KMS-11 (cell line): Measurements from ENCODE around the gene ISX.
"Not testable (repeated sequence)": the region's sequence is repeated elsewhere in the genome, so short reads cannot be mapped to it uniquely, and the experiment has no call there.

ENCODE experiments used
- H2AFZ ChIP-seq: fragments of 200-600 bp; sonication (generic); 2 replicates; pipeline ENCODE4 v1.6.1; 2016; ENCODE audit warnings: antibody characterized with exemption, mixed run types, low read depth
- H3K27ac ChIP-seq: fragments of 200-600 bp; sonication (generic); 2 replicates; pipeline ENCODE4 v1.6.1; 2016; ENCODE audit warnings: mild to moderate bottlenecking, mixed run types
- H3K27me3 ChIP-seq: fragments of 200-600 bp; sonication (generic); 2 replicates; pipeline ENCODE4 v1.6.1; 2017; ENCODE audit warnings: mild to moderate bottlenecking, low read depth, mixed run types, moderate library complexity; ENCODE audit not compliant: insufficient read depth
- H3K36me3 ChIP-seq: fragments of 200-600 bp; sonication (generic); 2 replicates; pipeline ENCODE4 v1.6.1; 2017; ENCODE audit warnings: mild to moderate bottlenecking, mixed run types; ENCODE audit not compliant: insufficient read depth
- H3K4me1 ChIP-seq: fragments of 200-600 bp; sonication (generic); 2 replicates; pipeline ENCODE4 v1.6.1; 2016; ENCODE audit warnings: mild to moderate bottlenecking, low read depth, mixed run types; ENCODE audit not compliant: poor library complexity, severe bottlenecking
- H3K4me2 ChIP-seq: fragments of 200-600 bp; sonication (generic); 2 replicates; pipeline ENCODE4 v1.7.0; 2016; ENCODE audit warnings: mild to moderate bottlenecking, mixed run types
- H3K4me3 ChIP-seq: fragments of 200-600 bp; sonication (generic); IDR thresholded peaks from 2 replicates; pipeline ENCODE4 v1.6.1; 2017; ENCODE audit warnings: low read depth, low read length, mixed read lengths; ENCODE audit not compliant: insufficient read depth
- H3K79me2 ChIP-seq: fragments of 200-600 bp; sonication (generic); 2 replicates; pipeline ENCODE4 v1.6.1; 2016; ENCODE audit warnings: low read depth, mixed run types; ENCODE audit not compliant: insufficient read depth
- H3K9ac ChIP-seq: fragments of 200-600 bp; sonication (generic); 2 replicates; pipeline ENCODE4 v1.6.1; 2016; ENCODE audit warnings: mild to moderate bottlenecking, mixed run types
- H4K20me1 ChIP-seq: fragments of 200-600 bp; sonication (generic); 2 replicates; pipeline ENCODE4 v1.6.1; 2016; ENCODE audit warnings: mild to moderate bottlenecking, mixed run types; ENCODE audit not compliant: insufficient read depth
- TF ChIP-seq, protein P1 (sequence below): fragments of 200-600 bp; sonication (generic); conservative IDR thresholded peaks from 2 replicates; pipeline ENCODE4 v1.6.1; 2017; ENCODE audit warnings: low read depth, mild to moderate bottlenecking, antibody characterized with exemption, low read length, moderate library complexity, mixed read lengths

ISX gene

DNA sequence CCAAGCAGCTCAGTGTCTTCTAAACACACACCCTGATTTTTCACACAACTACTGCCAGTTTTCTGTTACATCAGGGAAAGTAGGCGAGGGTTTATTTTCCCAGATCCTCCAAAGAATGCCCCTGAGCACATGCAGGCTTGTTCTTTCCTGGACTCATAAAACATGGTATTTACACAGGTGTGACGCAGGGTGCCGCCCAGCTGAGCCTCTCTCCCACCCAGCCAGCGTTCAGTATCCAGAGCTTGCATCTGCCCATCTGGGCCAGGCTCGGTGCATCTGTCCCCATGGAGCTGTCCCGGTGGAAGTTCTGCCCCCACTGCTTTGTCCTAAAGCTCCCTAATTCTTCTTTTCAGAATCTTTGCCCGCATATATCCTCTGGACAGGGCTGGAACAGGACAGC is 44.8 kb upstream of the ISX start:
- Histone ChIP-seq H3K36me3 (no peaks in the 10 kb centered on the region), H3K27ac (no peak overlapping the region), H4K20me1 (no peaks in the 10 kb centered on the region), H3K27me3 (no peaks in the 10 kb centered on the region), H3K4me3 (no peak overlapping the region), H3K9ac (no peak overlapping the region), H3K79me2 (no peaks in the 10 kb centered on the region), H2AFZ (no peak overlapping the region), H3K4me1 (no peaks in the 10 kb centered on the region), H3K4me2 (no peak overlapping the region)
- TF ChIP-seq, protein P1, sequence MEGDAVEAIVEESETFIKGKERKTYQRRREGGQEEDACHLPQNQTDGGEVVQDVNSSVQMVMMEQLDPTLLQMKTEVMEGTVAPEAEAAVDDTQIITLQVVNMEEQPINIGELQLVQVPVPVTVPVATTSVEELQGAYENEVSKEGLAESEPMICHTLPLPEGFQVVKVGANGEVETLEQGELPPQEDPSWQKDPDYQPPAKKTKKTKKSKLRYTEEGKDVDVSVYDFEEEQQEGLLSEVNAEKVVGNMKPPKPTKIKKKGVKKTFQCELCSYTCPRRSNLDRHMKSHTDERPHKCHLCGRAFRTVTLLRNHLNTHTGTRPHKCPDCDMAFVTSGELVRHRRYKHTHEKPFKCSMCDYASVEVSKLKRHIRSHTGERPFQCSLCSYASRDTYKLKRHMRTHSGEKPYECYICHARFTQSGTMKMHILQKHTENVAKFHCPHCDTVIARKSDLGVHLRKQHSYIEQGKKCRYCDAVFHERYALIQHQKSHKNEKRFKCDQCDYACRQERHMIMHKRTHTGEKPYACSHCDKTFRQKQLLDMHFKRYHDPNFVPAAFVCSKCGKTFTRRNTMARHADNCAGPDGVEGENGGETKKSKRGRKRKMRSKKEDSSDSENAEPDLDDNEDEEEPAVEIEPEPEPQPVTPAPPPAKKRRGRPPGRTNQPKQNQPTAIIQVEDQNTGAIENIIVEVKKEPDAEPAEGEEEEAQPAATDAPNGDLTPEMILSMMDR, result no peak

- no peak overlapping the region for H3K9ac ChIP-seq
These were observed 43.7 kb upstream of the ISX start for GRCh38 chr22:35022291-35022690.

DNA sequence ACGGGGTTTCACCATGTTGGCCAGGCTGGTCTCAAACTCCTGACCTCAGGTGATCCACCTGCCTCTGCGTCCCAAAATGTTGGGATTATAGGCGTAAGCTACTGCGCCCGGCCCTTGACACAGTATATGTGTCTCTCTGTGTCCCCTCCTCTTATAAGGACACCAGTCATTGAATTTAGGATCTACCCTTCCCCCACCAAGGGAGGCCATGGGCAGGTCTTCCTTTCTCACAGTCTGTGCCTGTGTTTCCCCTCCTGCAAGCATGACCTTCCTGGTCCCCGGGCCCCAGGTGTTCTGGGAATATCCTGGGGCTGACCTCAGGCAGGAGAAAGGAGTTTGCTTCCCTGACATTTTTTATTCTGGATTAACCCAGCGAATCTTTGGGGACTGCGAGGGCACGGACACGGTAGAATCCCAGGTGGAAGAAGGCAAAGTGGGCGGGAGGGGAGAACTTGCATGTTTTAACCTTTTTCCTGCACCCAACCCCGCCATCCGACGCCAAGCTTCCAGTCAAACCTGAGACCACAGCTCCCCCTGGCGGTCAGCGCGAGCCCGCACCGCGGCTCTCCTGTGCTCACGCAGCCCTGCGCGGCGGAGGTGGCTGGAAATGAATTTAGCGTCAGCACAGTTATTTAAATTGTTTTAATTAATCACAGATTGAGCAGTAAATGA is 42.1 kb upstream of the ISX start:
- Histone ChIP-seq H2AFZ (peak overlapping the region; percentile 41; the same call in 1 of the 2 replicates), H3K4me1 (no peaks in the 10 kb centered on the region), H3K36me3 (no peaks in the 10 kb centered on the region), H3K79me2 (no peaks in the 10 kb centered on the region), H4K20me1 (no peaks in the 10 kb centered on the region), H3K4me2 (no peak overlapping the region), H3K27me3 (no peaks in the 10 kb centered on the region), H3K4me3 (no peak overlapping the region), H3K27ac (no peak overlapping the region), H3K9ac (no peak overlapping the region)
- TF ChIP-seq, protein P1, result peak; percentile 94

More at GRCh38 chr22:35022291-35022690, 43.7 kb upstream of the ISX start:
- no peak overlapping the region for H3K4me3 ChIP-seq
- H3K4me2 ChIP-seq, result no peak overlapping the region
- H4K20me1 ChIP-seq, result no peaks in the 10 kb centered on the region
- H3K27me3 ChIP-seq, result no peaks in the 10 kb centered on the region
- H3K27ac ChIP-seq, result no peak overlapping the region
- no peaks in the 10 kb centered on the region for H3K79me2 ChIP-seq
- H3K4me1 ChIP-seq, result no peaks in the 10 kb centered on the region
- H2AFZ ChIP-seq, result no peak overlapping the region
- TF ChIP-seq, protein P1, result no peak
- no peaks in the 10 kb centered on the region for H3K36me3 ChIP-seq

- peak overlapping the region; percentile 41; the same call in 1 of the 2 replicates for H2AFZ ChIP-seq
- no peaks in the 10 kb centered on the region for H3K27me3 ChIP-seq
- H3K27ac ChIP-seq, result no peak overlapping the region
- H3K4me1 ChIP-seq, result no peaks in the 10 kb centered on the region
- H3K4me2 ChIP-seq, result no peak overlapping the region
- no peaks in the 10 kb centered on the region for H3K79me2 ChIP-seq
- H3K9ac ChIP-seq, result no peak overlapping the region
- TF ChIP-seq, protein P1, result peak; percentile 49
- no peaks in the 10 kb centered on the region for H3K36me3 ChIP-seq
- H4K20me1 ChIP-seq, result no peaks in the 10 kb centered on the region
- no peak overlapping the region for H3K4me3 ChIP-seq
These were observed 41.6 kb upstream of the ISX start for GRCh38 chr22:35024364-35024692.

DNA sequence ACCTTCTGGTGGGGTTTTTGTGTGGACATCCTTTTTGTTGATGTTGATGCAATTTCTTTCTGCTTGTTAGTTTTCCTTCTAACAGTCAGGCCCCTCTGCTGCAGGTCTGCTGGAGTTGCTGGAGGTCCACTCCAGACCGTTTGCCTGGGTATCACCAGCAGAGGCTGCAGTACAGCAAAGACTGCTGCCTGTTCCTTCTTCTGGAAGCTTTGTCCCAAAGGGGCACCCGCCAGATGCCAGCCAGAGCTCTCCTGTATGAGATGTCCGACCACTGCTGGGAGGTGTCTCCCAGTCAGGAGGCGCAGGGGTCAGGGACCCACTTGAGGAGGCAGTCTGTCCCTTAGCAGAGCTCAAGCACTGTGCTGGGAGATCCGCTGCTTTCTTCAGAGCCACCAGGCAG is 35.8 kb upstream of the ISX start:
- not testable (repeated sequence) for H3K4me1 ChIP-seq

More for the DNA sequence above, 35.8 kb upstream of the ISX start:
- not testable (repeated sequence) for H3K79me2 ChIP-seq, H3K27me3 ChIP-seq, H3K36me3 ChIP-seq, H3K4me2 ChIP-seq, H2AFZ ChIP-seq, H3K4me3 ChIP-seq, H4K20me1 ChIP-seq, H3K9ac ChIP-seq, H3K27ac ChIP-seq
